ENCODE data around the gene CYB561D1. TPM values are rescaled to one million over a fixed set of nuclear protein-coding genes. Genes with fewer than 3 reads are reported as not detected.

The CYB561D1 gene
- total and polyA plus RNA-seq, 2 donors (not counting 3 experiments of a cell fraction or from before 2014, with no cell fraction given): 7.2 to 7.3 TPM

GRCh38 chr1:109509176-109510134 lies 15.6 kb downstream of the CYB561D1 start, which contains the start of gene AMIGO1:
AMIGO1 (minus strand) TSS chr1:109509727; CDS start chr1:109508912, 815 bp downstream.
- peaks cover 10 to 21% of the 10 kb centered on the region in 2 experiments for H3K27me3 ChIP-seq (ENCODE audit: control insufficient read depth in 2 of 2, insufficient read depth in 2 of 2, low read length in 2 of 2)
- H3K4me3 ChIP-seq (replicated peaks in 1 of 3; ENCODE audit: insufficient read depth in 1 of 3, low read depth in 1 of 3, low read length in 3 of 3): peak within 1 kb of the TSS; percentile 42 to 49 (median 47)
- peaks cover 6% of the 10 kb centered on the region for H3K4me1 ChIP-seq (ENCODE audit: control insufficient read depth, extremely low read depth, insufficient read depth, low read length)
- H3K36me3 ChIP-seq (ENCODE audit: control insufficient read depth in 2 of 2, extremely low read depth in 1 of 2, insufficient read depth in 2 of 2, low read length in 2 of 2): no peaks in the 10 kb centered on the region
- intact Hi-C loops (cut with micrococcal nuclease) (loop anchor here (1.0 kb wide), 1 partner anchor 26 kb away; the partner anchor contains the start of gene ATXN7L2), dilution Hi-C loops (cut with MboI; ENCODE audit: extremely low pct_ligation_motif_present, low sequenced_read_pairs) (no loop called here)
- H3K9ac ChIP-seq (replicated peaks; ENCODE audit: extremely low read depth, insufficient read depth, low read length): no peak within 1 kb of the TSS
- ChIA-PET CTCF (interaction anchor here (0.6 to 23.0 kb wide), 6 partner anchors 10 to 108 kb away, joined by 3 to 955 read pairs (median 12); partner anchors contain the start of genes CYB561D1 and GPR61), POLR2A (no interaction called here)
- no TSS peak for BruUV-seq (replicated peaks)
- no peaks in the 10 kb centered on the region for H3K9me1 ChIP-seq (replicated peaks; ENCODE audit: control insufficient read depth, extremely low read depth, insufficient read depth, low read length)
- no peak within 1 kb of the TSS for H3K27ac ChIP-seq (ENCODE audit: insufficient read depth, low read depth, low read length)
- DNase-seq (ENCODE audit: low read depth, low spot score): peak; percentile 54
- H3K4me2 ChIP-seq (ENCODE audit: insufficient read depth, low read length): peak within 1 kb of the TSS; percentile 65
- H3K79me2 ChIP-seq (ENCODE audit: control insufficient read depth, insufficient read depth, low read length): no peaks in the 10 kb centered on the region
- TF ChIP-seq POLR2AphosphoS5 (IDR thresholded peaks at IDR 0.05; ENCODE audit: insufficient read depth, low read depth, low read length): no peak
- TF ChIP-seq GATA2 (IDR thresholded peaks at IDR 0.05; ENCODE audit: insufficient read depth, insufficient read length, low read depth, low read length): no peak
- no peak for TF ChIP-seq FOS (IDR thresholded peaks at IDR 0.05; ENCODE audit: borderline replicate concordance, insufficient read depth, low read length)
- no peak for TF ChIP-seq EZH2 (IDR thresholded peaks at IDR 0.05; ENCODE audit: borderline replicate concordance, low read depth, low read length, severe bottlenecking)
- no peak for TF ChIP-seq CTCF (IDR thresholded peaks at IDR 0.05; ENCODE audit: extremely low read depth in 1 of 2, insufficient read depth in 1 of 2, low read depth in 1 of 2, low read length in 2 of 2)
- TF ChIP-seq MYC (IDR thresholded peaks at IDR 0.05; ENCODE audit: low read depth, low read length): no peak
- no peak for TF ChIP-seq MAX (IDR thresholded peaks at IDR 0.05; ENCODE audit: insufficient read depth, insufficient read length)
- no peak for TF ChIP-seq JUN (IDR thresholded peaks at IDR 0.05; ENCODE audit: borderline replicate concordance, insufficient read depth, insufficient read length, low read depth)
- TF ChIP-seq POLR2A (IDR thresholded peaks at IDR 0.05; ENCODE audit: low read depth, low read length): no peak
- H2AFZ ChIP-seq (ENCODE audit: low read depth, low read length): peak within 1 kb of the TSS; percentile 68
- H3K9me3 ChIP-seq (replicated peaks; ENCODE audit: control insufficient read depth, insufficient read depth, low read length): no peaks in the 10 kb centered on the region
- FAIRE-seq: no peak
- no peaks in the 10 kb centered on the region for H4K20me1 ChIP-seq (replicated peaks; ENCODE audit: control insufficient read depth, extremely low read depth, insufficient read depth, low read length)

All from endothelial cell of umbilical vein (primary cell).